H1 (cell line): Measurements from ENCODE around the gene ZNF318. TPM values are rescaled to one million over a fixed set of nuclear protein-coding genes. Genes with fewer than 3 reads are reported as not detected.

ENCODE experiments used
- CBX5 ChIP-seq: fragments of 300-800, 300-1000 bp; sonication (generic); IDR thresholded peaks from 2 replicates; pipeline ENCODE4 v1.7.1; 2016; ENCODE audit warnings: antibody characterized with exemption, low read length, low read depth
- CBX8 ChIP-seq: fragments of 300-800, 300-1000 bp; sonication (generic); IDR thresholded peaks from 2 replicates; pipeline ENCODE4 v1.7.1; 2016; ENCODE audit warnings: low read depth, low read length, borderline replicate concordance
- CHD1 ChIP-seq: IDR thresholded peaks from 2 replicates; pipeline ENCODE4 v1.6.1; 2012; ENCODE audit warnings: low read depth, low read length, improper control_type of control experiment
- HDAC2 ChIP-seq, 2 experiments: fragments of 300-600 bp in 1 of 2; sonication (generic) in 1 of 2; IDR thresholded peaks; 2 replicates each; pipeline ENCODE4 v1.6.1; 2011 to 2012; ENCODE audit warnings: low read depth in 2 of 2, low read length in 2 of 2, mild to moderate bottlenecking in 2 of 2, moderate library complexity in 2 of 2, borderline replicate concordance in 1 of 2, inconsistent platforms in 1 of 2
- JUND ChIP-seq: IDR thresholded peaks from 2 replicates; pipeline ENCODE4 v1.6.1; 2011; ENCODE audit warnings: mild to moderate bottlenecking, improper control_type of control experiment, low read length
- KDM1A ChIP-seq: fragments of 200-600, 300-600 bp; sonication (generic); IDR thresholded peaks from 2 replicates; pipeline ENCODE4 v1.7.1; 2016; ENCODE audit warnings: mild to moderate bottlenecking, low read length, borderline replicate concordance
- POLR2AphosphoS5 ChIP-seq: IDR thresholded peaks from 2 replicates; pipeline ENCODE4 v1.6.1; 2011; ENCODE audit warnings: low read depth, low read length
- RAD21 ChIP-seq, 2 experiments: IDR thresholded peaks in 1 of 2; conservative IDR thresholded peaks in 1 of 2; 2 replicates each; pipeline ENCODE4 v1.6.1; 2011; ENCODE audit warnings: low read depth in 2 of 2, low read length in 2 of 2, improper control_type of control experiment in 1 of 2, inconsistent platforms in 1 of 2, mild to moderate bottlenecking in 1 of 2, moderate library complexity in 1 of 2
- RXRA ChIP-seq: IDR thresholded peaks from 2 replicates; pipeline ENCODE4 v1.6.1; 2011; ENCODE audit warnings: low read depth, mild to moderate bottlenecking, low read length, moderate library complexity; ENCODE audit not compliant: insufficient read depth
- SRF ChIP-seq: IDR thresholded peaks from 2 replicates; pipeline ENCODE4 v1.6.1; 2011; ENCODE audit warnings: mild to moderate bottlenecking, low read depth, low read length, moderate library complexity
- TAF7 ChIP-seq: optimal IDR thresholded peaks from 2 replicates; pipeline ENCODE3; 2011; ENCODE audit warnings: low read depth, mild to moderate bottlenecking, inconsistent platforms, low read length, moderate library complexity, borderline replicate concordance
- TBP ChIP-seq: IDR thresholded peaks from 2 replicates; pipeline ENCODE4 v1.6.1; 2011; ENCODE audit warnings: low read depth, low read length, improper control_type of control experiment
- TEAD4 ChIP-seq: IDR thresholded peaks from 2 replicates; pipeline ENCODE4 v1.6.1; 2012; ENCODE audit warnings: low read depth, low read length, inconsistent platforms, mixed read lengths
- ZNF274 ChIP-seq: IDR thresholded peaks from 2 replicates; pipeline ENCODE4 v1.7.0; 2012; ENCODE audit warnings: low read length, borderline replicate concordance; ENCODE audit errors: extremely low read depth
- polyA plus RNA-seq, 7 experiments: library from polyadenylated mRNA; depleted of rRNA in 3 of 7; stranded (reverse) in 5 of 7; unstranded in 2 of 7; fragments of >200 nt in 5 of 7; fragments of 200-250 nt in 2 of 7; gene quantifications; 1 replicate in 5 of 7; 2 replicates in 1 of 7; 4 replicates in 1 of 7; pipeline versions ENCODE4 v1.2.1 to v1.2.3, GENCODE V29; 2011 to 2013; ENCODE audit warnings: missing spikeins in 2 of 7, mixed read lengths in 2 of 7
- total RNA-seq: library from RNA; stranded (reverse); fragmentation: NEBNext Ultra II Directional; extraction: Animal tissue kit (Norgen Biotek cat#: 25700); gene quantifications from 2 replicates; pipeline ENCODE4 v1.2.1, GENCODE V29; 2021
- TF ChIP-seq, protein P1 (sequence below): IDR thresholded peaks from 2 replicates; pipeline ENCODE4 v1.6.1; 2012; ENCODE audit warnings: inconsistent platforms

The ZNF318 gene
- total and polyA plus RNA-seq, 2 of the 8 experiments (the other 6 are each of a cell fraction or from before 2014, with no cell fraction given), result 10.2 to 22.1 TPM

DNA sequence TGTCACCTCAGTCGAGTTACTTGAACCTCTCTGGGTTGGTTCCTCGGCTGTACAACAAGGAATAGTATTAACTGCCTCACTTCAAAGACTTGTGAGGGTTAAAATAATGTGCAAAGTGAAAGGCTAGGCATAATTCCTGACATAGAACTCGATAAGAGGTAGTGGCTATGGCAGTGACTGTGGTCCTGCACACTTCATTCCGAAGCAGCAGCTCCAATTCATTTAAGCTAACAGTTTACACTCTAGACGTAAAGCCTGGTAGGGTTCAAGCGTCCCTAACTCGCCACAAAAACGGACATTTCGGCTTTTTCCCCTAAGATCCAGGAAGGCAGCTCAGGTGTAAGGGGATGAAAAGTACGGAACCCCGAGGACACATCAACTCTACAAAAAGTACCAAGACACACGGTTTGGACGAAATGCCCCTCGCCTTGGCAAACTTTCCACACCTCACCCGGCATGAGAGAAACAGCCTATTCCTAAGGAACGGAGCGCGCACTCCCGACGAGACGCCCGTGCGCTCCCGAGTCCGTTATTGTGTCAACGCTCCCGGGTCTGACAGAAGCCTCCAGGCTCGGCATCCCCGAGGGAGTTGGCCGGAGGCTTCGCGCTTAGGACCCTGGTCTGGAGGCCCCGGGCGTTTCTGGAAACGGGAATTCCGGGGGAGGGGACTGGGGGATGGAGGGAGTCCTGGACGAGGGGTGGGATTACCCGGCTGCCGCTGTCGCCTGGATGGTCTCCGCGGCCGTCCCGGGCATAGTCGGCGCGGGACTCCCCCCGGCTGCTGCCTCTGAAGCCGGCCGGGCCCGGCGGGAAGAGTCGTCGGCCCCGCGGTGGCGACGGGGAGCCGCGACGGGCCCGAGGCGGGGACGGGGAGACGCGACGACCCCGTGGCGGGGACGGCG lies 937 bp downstream of the ZNF318 start (continued):
- TF ChIP-seq RXRA (no peak), SRF (no peak), TEAD4 (no peak), CBX5 (no peak), KDM1A (no peak), JUND (no peak), RAD21 (IDR thresholded peaks at IDR 0.05 in 1 of 2, conservative IDR thresholded peaks at IDR 0.05 in 1 of 2; ENCODE audit: low read depth in 2 of 2, low read length in 2 of 2) (no peak), TBP (no peak), POLR2AphosphoS5 (no peak), CHD1 (no peak), CBX8 (no peak), TAF7 (no peak), HDAC2 (IDR thresholded peaks at IDR 0.05; ENCODE audit: borderline replicate concordance in 1 of 2, low read depth in 2 of 2, low read length in 2 of 2) (no peak), ZNF274 (no peak)
- TF ChIP-seq, protein P1, sequence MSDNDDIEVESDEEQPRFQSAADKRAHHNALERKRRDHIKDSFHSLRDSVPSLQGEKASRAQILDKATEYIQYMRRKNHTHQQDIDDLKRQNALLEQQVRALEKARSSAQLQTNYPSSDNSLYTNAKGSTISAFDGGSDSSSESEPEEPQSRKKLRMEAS, result no peak
- TF ChIP-seq, all 59 proteins: peak for 4
